AG10803 (cell line): ENCODE measurements around the gene NDE1.
"Not testable (repeated sequence)": the region's sequence is repeated elsewhere in the genome, so short reads cannot be mapped to it uniquely, and the experiment has no call there.

Source experiments
- DNase-seq: peaks from one replicate; pipeline ENCODE4 v3.0.0; 2010; ENCODE audit warnings: low read depth
- H3K4me3 ChIP-seq: 2 replicates; pipeline ENCODE4 v1.5.1; 2011; ENCODE audit warnings: mild to moderate bottlenecking, low read length, control low read depth
- TF ChIP-seq, protein P1 (sequence below): conservative IDR thresholded peaks from 2 replicates; pipeline ENCODE4 v1.5.1; 2011; ENCODE audit warnings: mild to moderate bottlenecking, low read length, control low read depth, inconsistent platforms

NDE1 gene

DNA sequence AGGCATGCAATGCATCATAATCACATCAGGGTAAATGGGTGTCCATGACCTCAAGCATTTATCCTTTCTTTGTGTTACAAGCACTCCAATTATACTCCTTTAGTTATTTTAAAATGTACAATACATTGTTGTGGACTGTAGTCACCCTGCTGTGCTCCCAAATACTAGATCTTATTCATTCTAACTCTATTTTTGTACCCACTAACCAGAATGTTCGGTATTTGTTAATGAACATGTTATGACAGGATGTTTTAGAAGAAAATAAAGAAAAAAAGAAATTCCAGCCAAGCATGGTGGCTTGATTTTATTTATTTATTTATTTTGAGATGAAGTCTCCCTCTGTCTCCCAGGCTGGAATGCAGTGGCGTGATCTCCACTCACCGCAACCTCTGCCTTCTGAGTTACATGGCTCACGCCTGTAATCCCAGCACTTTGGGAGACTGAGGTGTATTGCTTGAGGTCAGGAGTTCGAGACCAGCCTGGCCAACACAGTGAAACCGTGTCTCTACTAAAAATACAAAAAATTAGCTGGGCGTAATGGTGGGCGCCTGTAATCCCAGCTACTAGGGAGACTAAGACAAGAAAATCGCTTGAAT lies 1.8 kb upstream of the NDE1 start:
- peak; percentile 29 for DNase-seq
- no peak overlapping the region for H3K4me3 ChIP-seq
- TF ChIP-seq, protein P1, sequence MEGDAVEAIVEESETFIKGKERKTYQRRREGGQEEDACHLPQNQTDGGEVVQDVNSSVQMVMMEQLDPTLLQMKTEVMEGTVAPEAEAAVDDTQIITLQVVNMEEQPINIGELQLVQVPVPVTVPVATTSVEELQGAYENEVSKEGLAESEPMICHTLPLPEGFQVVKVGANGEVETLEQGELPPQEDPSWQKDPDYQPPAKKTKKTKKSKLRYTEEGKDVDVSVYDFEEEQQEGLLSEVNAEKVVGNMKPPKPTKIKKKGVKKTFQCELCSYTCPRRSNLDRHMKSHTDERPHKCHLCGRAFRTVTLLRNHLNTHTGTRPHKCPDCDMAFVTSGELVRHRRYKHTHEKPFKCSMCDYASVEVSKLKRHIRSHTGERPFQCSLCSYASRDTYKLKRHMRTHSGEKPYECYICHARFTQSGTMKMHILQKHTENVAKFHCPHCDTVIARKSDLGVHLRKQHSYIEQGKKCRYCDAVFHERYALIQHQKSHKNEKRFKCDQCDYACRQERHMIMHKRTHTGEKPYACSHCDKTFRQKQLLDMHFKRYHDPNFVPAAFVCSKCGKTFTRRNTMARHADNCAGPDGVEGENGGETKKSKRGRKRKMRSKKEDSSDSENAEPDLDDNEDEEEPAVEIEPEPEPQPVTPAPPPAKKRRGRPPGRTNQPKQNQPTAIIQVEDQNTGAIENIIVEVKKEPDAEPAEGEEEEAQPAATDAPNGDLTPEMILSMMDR = no peak

DNA sequence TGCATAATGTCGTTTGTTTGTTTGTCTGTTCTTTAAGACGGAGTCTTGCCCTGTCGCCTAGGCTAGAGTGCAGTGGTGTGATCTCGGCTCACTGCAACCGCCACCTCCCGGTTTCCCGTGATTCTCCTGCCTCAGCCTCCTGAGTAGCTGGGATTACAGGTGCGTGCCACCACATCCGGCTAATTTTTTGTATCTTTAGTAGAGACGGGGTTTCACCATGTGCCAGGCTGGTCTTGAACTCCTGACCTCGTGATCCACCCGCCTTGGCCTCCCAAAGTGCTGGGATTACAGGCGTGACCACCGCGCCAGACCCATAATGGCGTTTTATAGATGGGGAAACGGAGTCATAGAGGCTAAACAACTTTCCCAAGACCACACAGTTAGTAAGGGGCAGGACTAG lies 734 bp upstream of the NDE1 start:
- not testable (repeated sequence) for DNase-seq
- peak overlapping the region; percentile 55 for H3K4me3 ChIP-seq

DNA sequence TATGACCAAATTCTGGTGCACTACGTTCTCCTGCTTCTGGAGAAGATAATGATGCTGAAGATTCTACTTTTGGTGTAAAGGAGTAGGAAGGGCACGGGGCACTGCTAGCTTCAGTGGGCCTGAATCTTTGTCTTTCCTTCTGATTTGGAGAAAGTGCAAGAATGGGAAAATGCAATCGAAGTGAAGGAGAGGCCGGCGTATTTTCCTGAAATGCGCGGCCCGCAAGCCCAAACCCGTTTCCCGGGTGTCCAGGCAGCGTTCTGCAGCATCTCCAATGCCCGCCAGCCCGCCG lies 372 bp upstream of the NDE1 start:
- no peak for DNase-seq
- TF ChIP-seq, protein P1 = no peak
- H3K4me3 ChIP-seq = peak overlapping the region; percentile 55

DNA sequence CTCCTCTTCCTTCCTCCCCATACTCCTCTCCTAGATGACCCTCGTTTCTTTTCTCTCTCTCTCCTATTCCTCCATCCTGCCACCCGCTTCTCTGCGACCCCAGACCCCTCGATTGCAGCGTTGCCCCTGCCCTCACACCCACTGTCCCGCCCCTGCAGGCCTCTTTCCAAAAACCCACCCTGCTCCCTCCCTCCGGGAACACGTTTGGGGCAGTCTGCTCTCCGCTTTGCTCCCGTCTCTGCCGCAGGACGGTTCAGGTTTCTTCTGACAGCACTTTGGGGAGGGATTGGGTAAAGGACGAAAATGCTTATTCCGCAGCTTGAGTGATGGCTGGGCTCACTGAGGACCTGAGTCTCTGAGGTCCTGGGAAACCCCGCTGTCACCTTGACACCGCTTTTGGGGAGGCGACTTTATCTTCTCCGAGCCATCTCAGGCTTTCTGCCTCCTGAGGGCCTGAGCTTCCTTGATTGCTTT lies 690 bp downstream of the NDE1 start:
- no peak for DNase-seq
- peak overlapping the region; percentile 91 for H3K4me3 ChIP-seq
- TF ChIP-seq, protein P1 = no peak

DNA sequence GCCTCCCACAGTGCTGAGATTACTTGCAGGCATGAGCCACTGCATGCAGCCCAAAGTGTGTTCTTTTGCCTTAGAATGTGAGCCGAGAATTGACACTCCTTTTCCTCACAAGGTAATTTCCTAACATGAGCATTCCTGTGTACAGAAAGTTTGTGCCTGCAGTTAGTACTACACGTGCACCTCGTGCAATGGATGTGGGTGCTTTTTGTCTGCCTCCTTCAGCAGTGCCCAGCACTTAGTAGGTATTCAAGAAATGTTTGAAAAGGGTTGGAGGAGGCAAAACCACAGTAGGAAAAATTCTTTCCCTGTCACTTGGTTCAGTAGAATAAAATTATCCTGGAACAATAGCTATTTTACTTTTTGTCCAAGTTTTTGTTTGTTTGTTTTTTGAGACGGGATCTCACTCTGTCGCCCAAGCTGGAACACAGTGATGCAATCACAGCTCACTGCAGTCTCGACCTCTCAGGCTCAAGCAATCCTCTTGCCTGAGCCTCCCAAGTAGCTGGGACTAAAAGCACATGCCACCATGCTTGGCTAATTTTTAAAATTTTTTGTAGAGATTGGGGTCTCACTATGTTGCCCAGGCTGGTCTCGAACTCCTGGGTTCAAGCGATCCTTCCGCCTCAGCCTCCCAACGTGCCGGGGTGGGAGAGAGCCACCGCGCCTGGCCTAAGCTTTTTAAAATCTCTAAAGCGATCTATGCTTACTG lies 2.4 kb downstream of the NDE1 start:
- no peak overlapping the region for H3K4me3 ChIP-seq
- DNase-seq = no peak
- TF ChIP-seq, protein P1 = no peak

DNA sequence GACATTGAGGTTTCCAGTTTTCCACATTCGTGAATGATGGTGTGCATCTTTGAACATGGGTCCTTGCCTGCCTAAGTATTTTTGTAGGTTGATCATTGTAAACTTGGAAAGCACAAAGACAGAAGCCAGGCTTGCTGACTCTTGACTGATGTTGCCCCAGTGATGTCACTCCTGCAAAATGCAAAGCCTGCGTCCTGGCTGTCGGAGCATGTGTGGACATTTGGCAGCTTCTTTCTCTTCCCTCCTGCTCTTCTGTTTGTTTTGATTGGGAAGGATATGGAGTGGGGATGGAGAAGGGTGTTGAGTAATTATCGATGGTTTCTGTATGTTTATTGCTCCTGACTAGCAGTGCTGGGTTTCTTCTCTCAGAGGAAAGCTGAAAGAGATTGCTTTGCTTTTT lies 3.2 kb downstream of the NDE1 start:
- peak overlapping the region; percentile 11; the same call in 1 of the 2 replicates for H3K4me3 ChIP-seq
- TF ChIP-seq, protein P1 = no peak
- DNase-seq = peak; percentile 87

DNA sequence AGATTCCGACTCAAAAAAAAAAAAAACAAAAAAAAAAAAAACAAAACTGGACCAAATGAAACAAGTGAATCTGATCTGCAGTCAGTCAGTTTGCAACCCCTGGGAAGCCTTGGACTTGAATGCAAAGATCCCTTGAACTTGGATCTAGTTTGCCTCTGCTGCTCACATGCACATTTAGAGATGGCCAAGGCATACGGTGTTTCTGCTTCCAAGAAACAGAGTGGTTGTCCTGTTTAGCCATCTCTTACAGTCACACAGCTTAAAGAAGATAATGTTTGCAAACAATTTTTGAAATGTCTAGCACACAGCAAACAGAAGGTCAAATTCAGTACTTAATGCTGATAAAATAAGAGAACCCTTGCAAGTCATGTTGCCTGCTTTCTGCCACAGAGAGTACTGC lies 4.5 kb downstream of the NDE1 start:
- no peak overlapping the region for H3K4me3 ChIP-seq
- DNase-seq = no peak
- TF ChIP-seq, protein P1 = no peak

DNA sequence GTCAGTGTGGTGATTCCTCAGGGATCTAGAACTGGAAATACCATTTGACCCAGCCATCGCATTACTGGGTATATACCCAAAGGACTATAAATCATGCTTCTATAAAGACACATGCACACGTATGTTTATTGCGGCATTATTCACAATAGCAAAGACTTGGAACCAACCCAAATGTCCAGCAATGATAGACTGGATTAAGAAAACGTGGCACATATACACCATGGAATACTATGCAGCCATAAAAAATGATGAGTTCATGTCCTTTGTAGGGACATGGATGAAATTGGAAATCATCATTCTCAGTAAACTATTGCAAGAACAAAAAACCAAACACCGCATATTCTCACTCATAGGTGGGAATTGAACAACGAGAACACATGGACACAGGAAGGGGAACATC lies 5.5 kb downstream of the NDE1 start:
- H3K4me3 ChIP-seq, DNase-seq: not testable (repeated sequence)
